Measurements from ENCODE around the gene LTK. TPM values are rescaled to one million over a fixed set of nuclear protein-coding genes. Genes with fewer than 3 reads are reported as not detected.

LTK gene
- total RNA-seq, 1 experiment from 2014 or later, result not detected

DNA sequence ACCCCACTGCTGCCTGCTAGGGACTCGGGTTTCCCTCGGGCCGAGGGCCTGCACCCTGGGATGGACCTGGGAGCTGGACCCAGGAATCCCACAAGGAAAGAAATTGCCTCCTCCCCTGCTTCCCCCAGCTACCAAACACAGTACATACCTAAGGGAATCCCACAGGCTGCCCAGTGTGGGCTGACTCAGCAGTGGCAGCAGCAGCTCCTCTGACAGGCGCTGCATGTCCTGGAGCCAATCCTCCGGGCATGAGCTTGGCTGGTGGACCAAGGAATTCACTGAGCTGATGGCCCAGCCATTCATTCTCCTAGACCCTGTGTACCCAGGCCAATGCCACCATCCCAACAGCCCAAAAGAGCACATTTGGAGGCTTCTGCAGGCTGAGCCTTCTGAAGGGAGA, 9.5 kb upstream of the LTK start:
- peak; percentile 38; the same call in 1 of the 2 replicates for ATAC-seq
- CTCF ChIA-PET, result no interaction called here
- H3K27ac ChIP-seq (ENCODE audit: low read length), result no peak overlapping the region
- peaks cover 3% of the 10 kb centered on the region; the same call in 1 of the 2 replicates for H3K36me3 ChIP-seq (ENCODE audit: control insufficient read depth, insufficient read depth, low read length)
- no peak for TF ChIP-seq TCF7L2 (IDR thresholded peaks at IDR 0.05; ENCODE audit: low read depth, low read length)
- TF ChIP-seq SIN3A (IDR thresholded peaks at IDR 0.05; ENCODE audit: borderline replicate concordance, insufficient read depth, low read depth, low read length), result no peak
- no peak for TF ChIP-seq POLR2AphosphoS5 (IDR thresholded peaks at IDR 0.05; ENCODE audit: low read depth, low read length)
- TF ChIP-seq, protein P1, sequence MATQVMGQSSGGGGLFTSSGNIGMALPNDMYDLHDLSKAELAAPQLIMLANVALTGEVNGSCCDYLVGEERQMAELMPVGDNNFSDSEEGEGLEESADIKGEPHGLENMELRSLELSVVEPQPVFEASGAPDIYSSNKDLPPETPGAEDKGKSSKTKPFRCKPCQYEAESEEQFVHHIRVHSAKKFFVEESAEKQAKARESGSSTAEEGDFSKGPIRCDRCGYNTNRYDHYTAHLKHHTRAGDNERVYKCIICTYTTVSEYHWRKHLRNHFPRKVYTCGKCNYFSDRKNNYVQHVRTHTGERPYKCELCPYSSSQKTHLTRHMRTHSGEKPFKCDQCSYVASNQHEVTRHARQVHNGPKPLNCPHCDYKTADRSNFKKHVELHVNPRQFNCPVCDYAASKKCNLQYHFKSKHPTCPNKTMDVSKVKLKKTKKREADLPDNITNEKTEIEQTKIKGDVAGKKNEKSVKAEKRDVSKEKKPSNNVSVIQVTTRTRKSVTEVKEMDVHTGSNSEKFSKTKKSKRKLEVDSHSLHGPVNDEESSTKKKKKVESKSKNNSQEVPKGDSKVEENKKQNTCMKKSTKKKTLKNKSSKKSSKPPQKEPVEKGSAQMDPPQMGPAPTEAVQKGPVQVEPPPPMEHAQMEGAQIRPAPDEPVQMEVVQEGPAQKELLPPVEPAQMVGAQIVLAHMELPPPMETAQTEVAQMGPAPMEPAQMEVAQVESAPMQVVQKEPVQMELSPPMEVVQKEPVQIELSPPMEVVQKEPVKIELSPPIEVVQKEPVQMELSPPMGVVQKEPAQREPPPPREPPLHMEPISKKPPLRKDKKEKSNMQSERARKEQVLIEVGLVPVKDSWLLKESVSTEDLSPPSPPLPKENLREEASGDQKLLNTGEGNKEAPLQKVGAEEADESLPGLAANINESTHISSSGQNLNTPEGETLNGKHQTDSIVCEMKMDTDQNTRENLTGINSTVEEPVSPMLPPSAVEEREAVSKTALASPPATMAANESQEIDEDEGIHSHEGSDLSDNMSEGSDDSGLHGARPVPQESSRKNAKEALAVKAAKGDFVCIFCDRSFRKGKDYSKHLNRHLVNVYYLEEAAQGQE (IDR thresholded peaks at IDR 0.05; ENCODE audit: insufficient read depth in 1 of 2, low read depth in 2 of 2, low read length in 1 of 2), result no peak
- TF ChIP-seq, protein P2, sequence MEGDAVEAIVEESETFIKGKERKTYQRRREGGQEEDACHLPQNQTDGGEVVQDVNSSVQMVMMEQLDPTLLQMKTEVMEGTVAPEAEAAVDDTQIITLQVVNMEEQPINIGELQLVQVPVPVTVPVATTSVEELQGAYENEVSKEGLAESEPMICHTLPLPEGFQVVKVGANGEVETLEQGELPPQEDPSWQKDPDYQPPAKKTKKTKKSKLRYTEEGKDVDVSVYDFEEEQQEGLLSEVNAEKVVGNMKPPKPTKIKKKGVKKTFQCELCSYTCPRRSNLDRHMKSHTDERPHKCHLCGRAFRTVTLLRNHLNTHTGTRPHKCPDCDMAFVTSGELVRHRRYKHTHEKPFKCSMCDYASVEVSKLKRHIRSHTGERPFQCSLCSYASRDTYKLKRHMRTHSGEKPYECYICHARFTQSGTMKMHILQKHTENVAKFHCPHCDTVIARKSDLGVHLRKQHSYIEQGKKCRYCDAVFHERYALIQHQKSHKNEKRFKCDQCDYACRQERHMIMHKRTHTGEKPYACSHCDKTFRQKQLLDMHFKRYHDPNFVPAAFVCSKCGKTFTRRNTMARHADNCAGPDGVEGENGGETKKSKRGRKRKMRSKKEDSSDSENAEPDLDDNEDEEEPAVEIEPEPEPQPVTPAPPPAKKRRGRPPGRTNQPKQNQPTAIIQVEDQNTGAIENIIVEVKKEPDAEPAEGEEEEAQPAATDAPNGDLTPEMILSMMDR (IDR thresholded peaks at IDR 0.05), result no peak
- H3K4me3 ChIP-seq (ENCODE audit: low read depth in 2 of 2, low read length in 2 of 2), result no peak overlapping the region
- in situ Hi-C loops (cut with HindIII; ENCODE audit: low pct_unique_long_range_greater_than_20kb, low sequenced_read_pairs), result no loop called here
- POLR2A ChIA-PET, result no interaction called here
- H3K4me1 ChIP-seq (ENCODE audit: control insufficient read depth, insufficient read depth, low read length), result no peaks in the 10 kb centered on the region
- intact Hi-C loops (cut with micrococcal nuclease; ENCODE audit: unreplicated experiment), result no loop called here
- no TSS peak for BruUV-seq (replicated peaks)
- no peaks in the 10 kb centered on the region for H3K9me3 ChIP-seq (ENCODE audit: control insufficient read depth, insufficient read depth, low read depth, low read length)
- H3K27me3 ChIP-seq (ENCODE audit: control insufficient read depth, insufficient read depth, low read length), result no peaks in the 10 kb centered on the region
- no peak for DNase-seq (ENCODE audit: low read depth, low spot score)

DNA sequence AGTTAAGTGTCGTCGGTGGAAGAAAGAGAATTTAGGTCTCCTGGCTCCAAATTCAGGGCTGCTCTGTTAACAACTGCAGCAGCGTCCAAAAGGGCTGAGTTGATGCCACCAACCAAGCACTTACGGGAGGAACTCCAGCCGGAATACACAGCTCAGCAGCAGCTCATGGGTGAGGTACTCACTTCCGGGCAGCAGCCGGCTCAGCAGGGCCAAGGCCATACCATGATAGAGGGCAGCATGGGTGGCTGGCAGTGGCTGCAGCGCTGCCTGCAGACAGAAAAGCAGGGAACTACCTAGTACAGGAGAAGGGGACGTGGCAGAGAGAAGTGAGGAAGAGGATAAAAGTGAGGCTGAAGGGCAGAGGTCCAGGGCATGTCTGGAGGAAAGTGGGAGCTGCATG, 8.0 kb upstream of the LTK start:
- Histone ChIP-seq H3K27me3 (ENCODE audit: control insufficient read depth, insufficient read depth, low read length) (no peaks in the 10 kb centered on the region), H3K9me3 (ENCODE audit: control insufficient read depth, insufficient read depth, low read depth, low read length) (no peaks in the 10 kb centered on the region), H3K27ac (ENCODE audit: low read length) (no peak overlapping the region), H3K36me3 (ENCODE audit: control insufficient read depth, insufficient read depth, low read length) (no peaks in the 10 kb centered on the region), H3K4me3 (ENCODE audit: low read depth in 2 of 2, low read length in 2 of 2) (no peak overlapping the region), H3K4me1 (ENCODE audit: control insufficient read depth, insufficient read depth, low read length) (no peaks in the 10 kb centered on the region)
- POLR2A ChIA-PET, result interaction anchor here (0.7 kb wide), 1 partner anchor 56 kb away, joined by 3 read pairs; no protein-coding TSS in a partner anchor
- CTCF ChIA-PET, result interaction anchor here (0.6 kb wide), 1 partner anchor 177 kb away, joined by 3 read pairs; no protein-coding TSS in a partner anchor
- in situ Hi-C loops (cut with HindIII; ENCODE audit: low pct_unique_long_range_greater_than_20kb, low sequenced_read_pairs) (no loop called here), intact Hi-C loops (cut with micrococcal nuclease; ENCODE audit: unreplicated experiment) (no loop called here)
- no TSS peak for BruUV-seq (replicated peaks)
- ATAC-seq, result peak; percentile 25; the same call in 1 of the 2 replicates
- TF ChIP-seq POLR2AphosphoS5 (IDR thresholded peaks at IDR 0.05; ENCODE audit: low read depth, low read length) (no peak), SIN3A (IDR thresholded peaks at IDR 0.05; ENCODE audit: borderline replicate concordance, insufficient read depth, low read depth, low read length) (no peak), TCF7L2 (IDR thresholded peaks at IDR 0.05; ENCODE audit: low read depth, low read length) (no peak)
- TF ChIP-seq, protein P2 (IDR thresholded peaks at IDR 0.05), result no peak
- TF ChIP-seq, protein P1 (IDR thresholded peaks at IDR 0.05; ENCODE audit: insufficient read depth in 1 of 2, low read depth in 2 of 2, low read length in 1 of 2), result no peak
- no peak for DNase-seq (ENCODE audit: low read depth, low spot score)
